PFSK-1 (cell line): ENCODE data around the gene STK33.

Experiments
- FOXP2 ChIP-seq: optimal IDR thresholded peaks from 2 replicates; pipeline ENCODE3; 2011; ENCODE audit warnings: borderline replicate concordance, control low read depth, inconsistent platforms; ENCODE audit not compliant: insufficient read depth; ENCODE audit errors: extremely low read length, extremely low read depth
- POLR2AphosphoS5 ChIP-seq: IDR thresholded peaks from 2 replicates; pipeline ENCODE4 v1.6.1; 2012; ENCODE audit warnings: low read depth, mild to moderate bottlenecking, control low read depth, low read length, moderate library complexity
- REST ChIP-seq, 2 experiments: IDR thresholded peaks; 2 replicates each; pipeline versions ENCODE4 v1.6.1 to v1.8.0; 2011 to 2012; ENCODE audit warnings: low read depth in 2 of 2, low read length in 2 of 2, control low read depth in 1 of 2, inconsistent platforms in 1 of 2, mild to moderate bottlenecking in 1 of 2, moderate library complexity in 1 of 2; ENCODE audit not compliant: insufficient read depth in 1 of 2
- TAF1 ChIP-seq: IDR thresholded peaks from 2 replicates; pipeline ENCODE4 v1.6.1; 2012; ENCODE audit warnings: low read length, control low read depth, borderline replicate concordance; ENCODE audit not compliant: insufficient read depth

DNA sequence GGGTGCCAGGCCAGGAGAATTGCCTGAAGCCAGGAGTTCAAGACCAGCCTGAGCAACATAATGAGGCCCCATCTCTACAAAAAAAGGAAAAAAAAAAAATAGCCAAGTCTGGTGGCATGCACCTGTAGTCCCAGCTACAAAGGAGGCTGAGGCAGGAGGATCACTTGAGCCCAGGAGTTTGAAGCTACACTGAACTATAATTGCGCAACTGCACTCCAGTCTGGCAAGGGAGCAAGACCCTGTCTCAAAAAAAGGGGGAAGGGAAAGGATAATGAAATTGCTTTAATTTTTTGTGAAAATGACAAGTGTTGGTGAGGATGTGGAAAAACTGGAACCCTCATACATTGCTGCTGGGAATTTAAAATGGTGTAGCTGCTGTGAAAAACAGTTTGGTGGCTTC, 19.2 kb downstream of the STK33 start:
- no peak for TF ChIP-seq TAF1
- no peak for TF ChIP-seq POLR2AphosphoS5
- TF ChIP-seq REST (IDR thresholded peaks at IDR 0.05; ENCODE audit: insufficient read depth in 1 of 2, low read depth in 2 of 2, low read length in 2 of 2), result no peak
- no peak for TF ChIP-seq FOXP2
